ENCODE data around the gene SPSB2. TPM values are rescaled to one million over a fixed set of nuclear protein-coding genes. Genes with fewer than 3 reads are reported as not detected.

SPSB2 gene
- total and polyA plus RNA-seq, 9 of the 15 experiments (the other 6 are each of a cell fraction or from before 2014, with no cell fraction given): 0.10 to 10.6 (median 1.9) TPM

DNA sequence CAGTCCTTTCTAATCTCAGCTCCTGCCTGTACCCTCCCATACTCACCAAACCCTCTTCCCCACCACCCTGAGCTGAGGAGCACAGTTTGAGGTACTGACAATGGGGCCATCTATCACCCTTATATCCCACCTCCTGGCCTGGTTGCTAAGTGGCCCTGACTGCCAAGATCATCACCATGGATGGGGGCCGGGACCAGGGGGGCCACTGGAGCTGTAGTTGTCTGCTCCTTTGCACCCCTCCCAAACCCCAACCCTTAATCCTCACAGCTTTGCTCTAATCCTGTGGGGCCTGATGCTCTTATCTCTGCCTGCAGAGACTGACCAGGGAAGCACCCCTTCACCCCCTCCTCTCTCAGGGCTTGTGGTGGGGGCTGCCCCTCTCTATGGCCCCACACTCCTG is 32.8 kb downstream of the SPSB2 start (continued):
- no peak for TF ChIP-seq KHSRP (IDR thresholded peaks at IDR 0.05)
- no peak for TF ChIP-seq XRCC3 (IDR thresholded peaks at IDR 0.05)
- no peak for TF ChIP-seq CHD2 (IDR thresholded peaks at IDR 0.05; ENCODE audit: low read depth, low read length)
- no peak for TF ChIP-seq EP300 (IDR thresholded peaks at IDR 0.05; ENCODE audit: low read length)
- no peak for TF ChIP-seq NFYB (IDR thresholded peaks at IDR 0.05; ENCODE audit: extremely low read depth, insufficient read length)
- no peak for TF ChIP-seq LARP7 (IDR thresholded peaks at IDR 0.05)
- no peak for TF ChIP-seq FIP1L1 (IDR thresholded peaks at IDR 0.05; ENCODE audit: low read depth, low read length, poor library complexity, severe bottlenecking)
- no peak for TF ChIP-seq SNRNP70 (optimal IDR thresholded peaks at IDR 0.05; ENCODE audit: low read depth, low read length)
- no peak for TF ChIP-seq PTBP1 (IDR thresholded peaks at IDR 0.05; ENCODE audit: low read depth, low read length)
- TF ChIP-seq MTA3 (IDR thresholded peaks at IDR 0.05; ENCODE audit: borderline replicate concordance): no peak
- no peak for TF ChIP-seq PCBP1 (IDR thresholded peaks at IDR 0.05; ENCODE audit: low read depth, low read length, poor library complexity, severe bottlenecking)
- TF ChIP-seq, protein P1, sequence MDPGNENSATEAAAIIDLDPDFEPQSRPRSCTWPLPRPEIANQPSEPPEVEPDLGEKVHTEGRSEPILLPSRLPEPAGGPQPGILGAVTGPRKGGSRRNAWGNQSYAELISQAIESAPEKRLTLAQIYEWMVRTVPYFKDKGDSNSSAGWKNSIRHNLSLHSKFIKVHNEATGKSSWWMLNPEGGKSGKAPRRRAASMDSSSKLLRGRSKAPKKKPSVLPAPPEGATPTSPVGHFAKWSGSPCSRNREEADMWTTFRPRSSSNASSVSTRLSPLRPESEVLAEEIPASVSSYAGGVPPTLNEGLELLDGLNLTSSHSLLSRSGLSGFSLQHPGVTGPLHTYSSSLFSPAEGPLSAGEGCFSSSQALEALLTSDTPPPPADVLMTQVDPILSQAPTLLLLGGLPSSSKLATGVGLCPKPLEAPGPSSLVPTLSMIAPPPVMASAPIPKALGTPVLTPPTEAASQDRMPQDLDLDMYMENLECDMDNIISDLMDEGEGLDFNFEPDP (CRISPR knock-in tag; IDR thresholded peaks at IDR 0.05): no peak
- TF ChIP-seq MXI1 (IDR thresholded peaks at IDR 0.05; ENCODE audit: low read depth, low read length): no peak
- no peak for TF ChIP-seq SPI1 (IDR thresholded peaks at IDR 0.05; ENCODE audit: borderline replicate concordance, low read depth, low read length)
- TF ChIP-seq, protein P2, sequence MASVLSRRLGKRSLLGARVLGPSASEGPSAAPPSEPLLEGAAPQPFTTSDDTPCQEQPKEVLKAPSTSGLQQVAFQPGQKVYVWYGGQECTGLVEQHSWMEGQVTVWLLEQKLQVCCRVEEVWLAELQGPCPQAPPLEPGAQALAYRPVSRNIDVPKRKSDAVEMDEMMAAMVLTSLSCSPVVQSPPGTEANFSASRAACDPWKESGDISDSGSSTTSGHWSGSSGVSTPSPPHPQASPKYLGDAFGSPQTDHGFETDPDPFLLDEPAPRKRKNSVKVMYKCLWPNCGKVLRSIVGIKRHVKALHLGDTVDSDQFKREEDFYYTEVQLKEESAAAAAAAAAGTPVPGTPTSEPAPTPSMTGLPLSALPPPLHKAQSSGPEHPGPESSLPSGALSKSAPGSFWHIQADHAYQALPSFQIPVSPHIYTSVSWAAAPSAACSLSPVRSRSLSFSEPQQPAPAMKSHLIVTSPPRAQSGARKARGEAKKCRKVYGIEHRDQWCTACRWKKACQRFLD (CRISPR knock-in tag; IDR thresholded peaks at IDR 0.05): no peak
- TF ChIP-seq, protein P3, sequence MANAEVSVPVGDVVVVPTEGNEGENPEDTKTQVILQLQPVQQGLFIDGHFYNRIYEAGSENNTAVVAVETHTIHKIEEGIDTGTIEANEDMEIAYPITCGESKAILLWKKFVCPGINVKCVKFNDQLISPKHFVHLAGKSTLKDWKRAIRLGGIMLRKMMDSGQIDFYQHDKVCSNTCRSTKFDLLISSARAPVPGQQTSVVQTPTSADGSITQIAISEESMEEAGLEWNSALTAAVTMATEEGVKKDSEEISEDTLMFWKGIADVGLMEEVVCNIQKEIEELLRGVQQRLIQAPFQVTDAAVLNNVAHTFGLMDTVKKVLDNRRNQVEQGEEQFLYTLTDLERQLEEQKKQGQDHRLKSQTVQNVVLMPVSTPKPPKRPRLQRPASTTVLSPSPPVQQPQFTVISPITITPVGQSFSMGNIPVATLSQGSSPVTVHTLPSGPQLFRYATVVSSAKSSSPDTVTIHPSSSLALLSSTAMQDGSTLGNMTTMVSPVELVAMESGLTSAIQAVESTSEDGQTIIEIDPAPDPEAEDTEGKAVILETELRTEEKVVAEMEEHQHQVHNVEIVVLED (CRISPR knock-in tag; IDR thresholded peaks at IDR 0.05): no peak
- TF ChIP-seq PHF8 (IDR thresholded peaks at IDR 0.05; ENCODE audit: borderline replicate concordance, low read length): no peak
- TF ChIP-seq ZNF583 (CRISPR knock-in tag; IDR thresholded peaks at IDR 0.05): no peak
- 0 out of 2 replicates have a peak, but pooled peaks have one; percentile 32 for TF ChIP-seq TEAD4 (IDR thresholded peaks at IDR 0.05; ENCODE audit: low read length)
- TF ChIP-seq TEAD4 (CRISPR knock-in tag; IDR thresholded peaks at IDR 0.05; ENCODE audit: borderline replicate concordance): no peak
- TF ChIP-seq, protein P4, sequence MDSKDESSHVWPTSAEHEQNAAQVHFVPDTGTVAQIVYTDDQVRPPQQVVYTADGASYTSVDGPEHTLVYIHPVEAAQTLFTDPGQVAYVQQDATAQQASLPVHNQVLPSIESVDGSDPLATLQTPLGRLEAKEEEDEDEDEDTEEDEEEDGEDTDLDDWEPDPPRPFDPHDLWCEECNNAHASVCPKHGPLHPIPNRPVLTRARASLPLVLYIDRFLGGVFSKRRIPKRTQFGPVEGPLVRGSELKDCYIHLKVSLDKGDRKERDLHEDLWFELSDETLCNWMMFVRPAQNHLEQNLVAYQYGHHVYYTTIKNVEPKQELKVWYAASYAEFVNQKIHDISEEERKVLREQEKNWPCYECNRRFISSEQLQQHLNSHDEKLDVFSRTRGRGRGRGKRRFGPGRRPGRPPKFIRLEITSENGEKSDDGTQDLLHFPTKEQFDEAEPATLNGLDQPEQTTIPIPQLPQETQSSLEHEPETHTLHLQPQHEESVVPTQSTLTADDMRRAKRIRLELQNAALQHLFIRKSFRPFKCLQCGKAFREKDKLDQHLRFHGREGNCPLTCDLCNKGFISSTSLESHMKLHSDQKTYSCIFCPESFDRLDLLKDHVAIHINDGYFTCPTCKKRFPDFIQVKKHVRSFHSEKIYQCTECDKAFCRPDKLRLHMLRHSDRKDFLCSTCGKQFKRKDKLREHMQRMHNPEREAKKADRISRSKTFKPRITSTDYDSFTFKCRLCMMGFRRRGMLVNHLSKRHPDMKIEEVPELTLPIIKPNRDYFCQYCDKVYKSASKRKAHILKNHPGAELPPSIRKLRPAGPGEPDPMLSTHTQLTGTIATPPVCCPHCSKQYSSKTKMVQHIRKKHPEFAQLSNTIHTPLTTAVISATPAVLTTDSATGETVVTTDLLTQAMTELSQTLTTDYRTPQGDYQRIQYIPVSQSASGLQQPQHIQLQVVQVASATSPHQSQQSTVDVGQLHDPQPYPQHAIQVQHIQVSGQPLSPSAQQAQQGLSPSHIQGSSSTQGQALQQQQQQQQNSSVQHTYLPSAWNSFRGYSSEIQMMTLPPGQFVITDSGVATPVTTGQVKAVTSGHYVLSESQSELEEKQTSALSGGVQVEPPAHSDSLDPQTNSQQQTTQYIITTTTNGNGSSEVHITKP (IDR thresholded peaks at IDR 0.05; ENCODE audit: partially characterized antibody): no peak
- TF ChIP-seq MTA1 (IDR thresholded peaks at IDR 0.05; ENCODE audit: borderline replicate concordance): no peak
- TF ChIP-seq POLR2G (IDR thresholded peaks at IDR 0.05; ENCODE audit: low read depth, low read length): no peak

Measured in K562 (cell line).